DOHH2 (cell line): Measurements from ENCODE around the gene KBTBD3.

Source experiments
- H3F3A ChIP-seq: fragments of 200-600 bp; sonication (generic), shearing (Covaris generic); 2 replicates; pipeline ENCODE4 v1.6.0; 2016; ENCODE audit warnings: antibody characterized with exemption, mild to moderate bottlenecking; ENCODE audit not compliant: control insufficient read depth, insufficient read depth
- H3K27ac ChIP-seq: fragments of 200-600 bp; sonication (generic); 2 replicates; pipeline ENCODE4 v1.5.1; 2014; ENCODE audit warnings: low read depth, mild to moderate bottlenecking, low read length, moderate library complexity
- H3K27me3 ChIP-seq: fragments of 200-600 bp; sonication (generic); 2 replicates; pipeline ENCODE4 v1.6.1; 2014; ENCODE audit warnings: mild to moderate bottlenecking, low read length, mixed read lengths; ENCODE audit not compliant: control insufficient read depth
- H3K36me3 ChIP-seq: fragments of 200-600 bp; sonication (generic); 2 replicates; pipeline ENCODE4 v1.6.1; 2014; ENCODE audit warnings: mild to moderate bottlenecking, low read length, moderate library complexity, mixed read lengths; ENCODE audit not compliant: control insufficient read depth
- H3K4me1 ChIP-seq: fragments of 200-600 bp; sonication (generic); 2 replicates; pipeline ENCODE4 v1.6.1; 2014; ENCODE audit warnings: mild to moderate bottlenecking, low read length, mixed read lengths; ENCODE audit not compliant: control insufficient read depth
- H3K4me2 ChIP-seq: fragments of 200-600 bp; sonication (generic); 2 replicates; pipeline ENCODE4 v1.6.0; 2014; ENCODE audit warnings: mild to moderate bottlenecking, low read length, moderate library complexity
- H3K4me3 ChIP-seq: fragments of 200-600 bp; sonication (generic); 2 replicates; pipeline ENCODE4 v1.5.1; 2014; ENCODE audit warnings: mild to moderate bottlenecking, low read length, mixed read lengths
- H3K79me2 ChIP-seq: fragments of 200-600 bp; sonication (generic); 2 replicates; pipeline ENCODE4 v1.6.1; 2014; ENCODE audit warnings: mild to moderate bottlenecking, low read length, mixed read lengths; ENCODE audit not compliant: control insufficient read depth
- H3K9me2 ChIP-seq: fragments of 200-600 bp; sonication (generic); replicated peaks from 2 replicates; pipeline ENCODE4 v1.6.1; 2014; ENCODE audit warnings: mild to moderate bottlenecking, low read length, mixed read lengths; ENCODE audit not compliant: control insufficient read depth
- H3K9me3 ChIP-seq: fragments of 200-600 bp; sonication (generic); 2 replicates; pipeline ENCODE4 v1.6.1; 2014; ENCODE audit warnings: antibody characterized with exemption, low read length, mixed read lengths; ENCODE audit not compliant: control insufficient read depth, insufficient read depth
- H4K20me1 ChIP-seq: fragments of 200-600 bp; sonication (generic); 2 replicates; pipeline ENCODE4 v1.6.0; 2014; ENCODE audit warnings: low read depth, mild to moderate bottlenecking, antibody characterized with exemption, low read length, moderate library complexity; ENCODE audit not compliant: control insufficient read depth, insufficient read depth
- CTCF ChIP-seq: fragments of 200-600 bp; sonication (generic); IDR thresholded peaks from one replicate; pipeline ENCODE4 v1.5.1; 2014; ENCODE audit warnings: antibody characterized with exemption, mild to moderate bottlenecking, low read depth, low read length; ENCODE audit not compliant: poor library complexity, severe bottlenecking
- EZH2phosphoT487 ChIP-seq: fragments of 200-600 bp; sonication (generic); IDR thresholded peaks from 2 replicates; pipeline ENCODE4 v1.6.1; 2017; ENCODE audit warnings: borderline replicate concordance, mild to moderate bottlenecking, antibody characterized with exemption, low read length, moderate library complexity, mixed read lengths

KBTBD3 gene

DNA sequence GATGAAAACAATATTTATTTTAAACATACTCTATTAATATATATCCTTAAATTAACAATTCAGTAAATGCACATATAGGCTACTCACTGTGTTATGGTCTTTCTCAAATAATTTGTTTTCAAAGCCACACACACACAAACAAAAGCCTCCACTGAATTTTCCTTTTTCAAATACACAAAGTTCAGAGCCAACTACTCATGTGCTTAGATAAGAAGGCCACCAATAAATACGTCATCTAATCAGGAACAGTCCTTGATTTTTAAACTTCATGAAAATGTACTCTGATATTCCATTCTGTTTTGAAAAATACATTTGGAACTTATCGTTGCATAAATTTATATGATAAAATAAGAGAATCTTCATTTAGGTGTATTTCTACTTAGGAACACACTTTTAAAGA is 26.0 kb downstream of the KBTBD3 start:
- Histone ChIP-seq H3K79me2 (no peaks in the 10 kb centered on the region), H3K4me1 (no peaks in the 10 kb centered on the region), H3K36me3 (no peaks in the 10 kb centered on the region), H3K9me3 (no peaks in the 10 kb centered on the region), H3K4me3 (no peak overlapping the region), H4K20me1 (no peaks in the 10 kb centered on the region), H3K9me2 (no peaks in the 10 kb centered on the region), H3K27me3 (no peaks in the 10 kb centered on the region), H3K27ac (no peak overlapping the region), H3K4me2 (no peak overlapping the region), H3F3A (no peaks in the 10 kb centered on the region)
- TF ChIP-seq EZH2phosphoT487 (no peak), CTCF (no peak)

DNA sequence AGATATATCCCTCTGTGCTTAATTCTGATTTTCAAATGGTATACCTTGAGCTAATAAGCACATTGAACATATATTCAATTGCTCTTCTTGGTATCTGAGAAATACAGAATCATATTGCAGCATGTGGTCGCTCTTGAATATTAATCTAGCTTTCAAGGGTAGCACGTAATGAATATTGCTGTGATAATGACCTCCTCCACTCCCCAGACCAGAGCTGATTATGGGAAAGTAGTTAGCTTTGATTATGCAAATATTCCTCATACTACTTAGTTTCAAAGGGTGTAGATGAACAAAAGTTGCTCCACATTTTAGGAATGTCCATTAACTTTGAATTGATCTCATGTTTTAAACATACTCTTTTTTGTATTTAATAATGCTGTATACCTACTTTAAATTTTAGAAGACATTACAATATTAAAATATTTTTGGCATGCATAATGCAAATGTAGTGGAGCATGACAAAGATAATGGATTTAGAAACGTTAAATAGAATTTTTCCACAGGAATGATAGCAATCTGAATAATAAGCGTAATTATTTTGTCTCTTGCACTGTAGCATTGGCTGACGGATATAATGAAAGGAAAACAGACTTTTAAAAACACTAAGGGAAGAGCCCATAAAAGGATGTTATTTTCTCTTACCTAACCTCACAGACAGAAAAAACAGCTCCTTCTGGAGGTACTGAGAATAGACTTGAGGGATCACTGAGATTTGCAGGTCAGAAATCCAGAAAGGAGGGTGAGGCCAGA is 27.2 kb downstream of the KBTBD3 start:
- no peaks in the 10 kb centered on the region for H3K9me2 ChIP-seq
- H4K20me1 ChIP-seq = no peaks in the 10 kb centered on the region
- no peaks in the 10 kb centered on the region for H3K4me1 ChIP-seq
- H3K4me2 ChIP-seq = no peak overlapping the region
- no peak for TF ChIP-seq CTCF
- TF ChIP-seq EZH2phosphoT487 = no peak
- no peaks in the 10 kb centered on the region for H3F3A ChIP-seq
- H3K36me3 ChIP-seq = no peaks in the 10 kb centered on the region
- H3K4me3 ChIP-seq = no peak overlapping the region
- no peaks in the 10 kb centered on the region for H3K9me3 ChIP-seq
- no peaks in the 10 kb centered on the region for H3K27me3 ChIP-seq
- H3K27ac ChIP-seq = no peak overlapping the region
- no peaks in the 10 kb centered on the region for H3K79me2 ChIP-seq

- no peaks in the 10 kb centered on the region for H3K9me3 ChIP-seq
Observed at GRCh38 chr11:106047631-106048030, 29.5 kb downstream of the KBTBD3 start.

More at GRCh38 chr11:106047631-106048030, 29.5 kb downstream of the KBTBD3 start:
- Histone ChIP-seq H3K27me3 (no peaks in the 10 kb centered on the region), H3F3A (no peaks in the 10 kb centered on the region), H3K9me2 (no peaks in the 10 kb centered on the region), H3K4me3 (no peak overlapping the region), H3K4me2 (no peak overlapping the region), H4K20me1 (no peaks in the 10 kb centered on the region), H3K4me1 (no peaks in the 10 kb centered on the region), H3K79me2 (no peaks in the 10 kb centered on the region), H3K36me3 (no peaks in the 10 kb centered on the region), H3K27ac (no peak overlapping the region)
- TF ChIP-seq CTCF (no peak), EZH2phosphoT487 (no peak)
